EL (cell line): ENCODE data around the gene F7.
"Not testable (repeated sequence)": the region's sequence is repeated elsewhere in the genome, so short reads cannot be mapped to it uniquely, and the experiment has no call there.

Experiments
- DNase-seq: peaks from one replicate; pipeline ENCODE4 v3.0.0-alpha.2; 2016

Gene F7

GRCh38 chr13:113105921-113106452 is 396 bp downstream of the F7 start:
- no peak for DNase-seq

DNA sequence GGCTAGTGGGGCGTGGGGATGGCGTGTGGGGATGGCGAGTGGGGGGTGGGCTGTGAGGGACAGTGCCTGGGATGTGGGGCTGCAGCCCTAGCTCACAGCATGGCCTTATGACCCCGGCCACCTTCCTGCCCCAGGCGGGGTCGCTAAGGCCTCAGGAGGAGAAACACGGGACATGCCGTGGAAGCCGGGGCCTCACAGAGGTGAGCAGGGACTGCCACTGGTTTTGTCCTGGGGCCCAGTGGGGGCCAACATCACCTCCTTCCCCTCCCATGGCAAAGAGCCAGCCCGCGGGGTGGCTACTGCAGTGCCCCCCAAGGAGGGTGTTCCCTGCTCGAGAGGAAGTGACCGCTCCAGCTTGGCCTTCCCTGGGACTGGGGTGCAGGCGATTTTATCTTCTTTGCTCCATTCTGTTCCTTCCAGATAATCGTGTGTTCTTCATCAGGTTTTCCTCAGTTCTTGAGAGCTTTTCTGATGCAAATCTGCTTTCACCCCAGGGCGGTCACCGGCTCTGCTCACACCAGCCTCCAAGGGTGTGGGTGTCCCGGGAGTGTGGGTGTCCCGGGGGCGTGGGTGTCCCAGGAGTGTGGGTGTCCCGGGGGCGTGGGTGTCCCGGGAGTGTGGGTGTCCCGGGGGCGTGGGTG is 1.2 kb downstream of the F7 start:
- DNase-seq, result no peak

- not testable (repeated sequence) for DNase-seq
Observed at GRCh38 chr13:113108521-113108920, 2.9 kb downstream of the F7 start.

- DNase-seq, result no peak
Observed at GRCh38 chr13:113109151-113110047, 3.8 kb downstream of the F7 start.

GRCh38 chr13:113110048-113110851 is 4.7 kb downstream of the F7 start:
- no peak for DNase-seq

DNA sequence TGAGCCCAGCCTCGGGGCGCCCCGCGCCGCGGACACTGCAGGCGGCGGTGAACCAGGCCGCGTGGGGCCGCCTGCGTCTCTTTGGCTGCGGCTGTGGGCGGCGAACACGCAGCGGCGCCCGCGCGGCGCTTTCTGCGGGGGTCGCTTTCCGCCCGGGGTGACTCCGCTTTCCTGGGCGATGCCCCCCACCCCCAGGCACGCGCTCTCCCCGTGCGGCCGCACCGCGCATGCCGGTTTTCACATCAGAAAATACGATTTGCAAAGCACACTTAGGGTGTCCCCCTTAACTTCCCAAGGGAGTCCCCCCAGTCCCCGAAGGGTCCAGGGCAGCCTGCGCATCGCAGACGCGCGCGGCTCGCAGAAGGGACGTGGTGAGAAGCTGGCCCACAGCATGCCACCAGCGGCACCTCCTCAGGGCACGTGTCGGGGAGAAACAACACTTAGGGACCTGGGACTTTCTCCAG is 5.3 kb downstream of the F7 start:
- DNase-seq, result no peak

- not testable (repeated sequence) for DNase-seq
Observed at GRCh38 chr13:113111821-113112220, 6.2 kb downstream of the F7 start.

GRCh38 chr13:113112475-113112874 is 6.9 kb downstream of the F7 start:
- DNase-seq, result not testable (repeated sequence)

DNA sequence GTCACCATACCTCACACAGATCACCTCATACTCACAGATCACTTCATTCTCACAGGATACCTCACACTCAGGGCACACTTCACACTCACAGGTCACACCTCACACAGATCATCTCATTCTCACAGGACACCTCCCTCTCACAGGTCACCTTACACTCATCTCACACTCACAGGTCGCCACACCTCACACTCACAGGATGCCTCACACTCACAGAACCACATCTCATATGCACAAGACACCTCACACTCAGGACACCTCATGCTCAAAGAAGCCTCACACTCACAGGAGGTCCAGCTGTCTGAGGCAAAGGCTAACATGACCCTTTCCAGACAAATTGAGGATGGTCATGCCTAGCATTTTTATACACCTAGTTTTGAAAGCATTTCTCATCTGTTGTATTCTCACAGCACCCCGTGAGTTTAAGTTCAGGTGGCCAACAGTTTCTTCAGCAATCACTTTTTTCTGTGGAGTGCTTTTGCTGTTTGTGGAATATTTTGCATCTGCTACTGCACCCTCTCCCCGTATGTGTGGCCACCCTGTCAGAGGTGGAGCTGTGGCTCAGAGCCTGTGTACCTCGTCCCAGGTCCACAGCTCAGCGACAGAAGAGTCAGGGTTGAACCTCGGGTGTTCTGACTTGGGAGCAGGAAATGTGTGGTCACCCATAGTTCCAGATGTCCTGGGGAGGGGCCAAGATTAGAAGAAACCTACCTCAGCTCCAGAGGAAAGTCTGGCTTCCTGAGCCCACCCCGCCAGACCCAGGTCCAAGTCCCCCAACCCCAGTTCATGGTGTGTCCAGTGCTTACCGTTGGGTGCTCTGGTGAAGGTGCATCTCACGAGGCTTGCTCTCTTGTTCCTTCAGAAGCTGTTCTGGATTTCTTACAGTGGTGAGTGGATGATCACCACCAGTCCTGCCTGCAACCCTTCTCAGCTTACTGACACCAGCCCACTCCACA is 7.6 kb downstream of the F7 start:
- no peak for DNase-seq

- no peak for DNase-seq
Observed at GRCh38 chr13:113113846-113114271, 8.3 kb downstream of the F7 start.

DNA sequence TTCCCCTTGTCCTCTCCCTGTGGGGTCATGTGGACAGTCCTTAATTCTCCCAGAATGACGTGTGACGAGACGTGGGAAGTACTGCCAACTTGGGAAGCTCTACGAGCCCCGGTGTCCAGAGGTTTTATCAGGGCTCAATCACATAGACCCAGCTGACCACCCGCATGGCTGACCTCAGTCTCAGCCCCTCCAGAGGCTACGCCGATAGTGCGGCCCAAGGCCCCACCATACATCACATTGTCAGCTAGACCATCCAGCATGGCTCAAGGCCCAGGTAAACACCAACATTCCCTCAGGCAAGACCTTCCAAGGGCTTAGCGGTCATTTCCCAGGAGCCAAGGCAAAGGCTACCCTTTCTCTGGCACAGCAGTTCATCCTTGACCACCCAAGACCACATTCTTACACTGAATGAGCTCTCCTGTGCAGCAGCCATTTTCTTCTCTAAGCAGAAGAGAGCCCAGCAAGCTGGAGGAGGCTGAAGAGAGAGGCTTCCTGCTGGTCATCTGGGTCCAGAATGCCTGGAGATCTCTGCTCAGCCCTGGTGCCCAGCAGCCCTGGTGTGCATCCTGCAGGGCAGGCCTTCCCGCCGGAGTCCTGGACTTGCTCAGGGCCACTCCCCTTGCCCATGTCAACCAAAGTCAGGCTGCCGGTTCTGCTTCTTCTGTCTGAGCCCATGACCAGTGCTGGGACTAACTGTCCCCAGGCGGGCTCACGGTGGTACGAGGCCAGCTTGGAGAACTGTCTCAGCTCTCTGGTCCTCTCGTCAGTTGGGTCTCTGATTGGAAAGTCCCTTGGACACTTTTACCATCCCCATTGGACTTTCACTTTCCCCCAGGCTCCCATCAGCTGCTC is 9.1 kb downstream of the F7 start:
- DNase-seq, result no peak

GRCh38 chr13:113115363-113116205 is 10.0 kb downstream of the F7 start:
- DNase-seq, result no peak

DNA sequence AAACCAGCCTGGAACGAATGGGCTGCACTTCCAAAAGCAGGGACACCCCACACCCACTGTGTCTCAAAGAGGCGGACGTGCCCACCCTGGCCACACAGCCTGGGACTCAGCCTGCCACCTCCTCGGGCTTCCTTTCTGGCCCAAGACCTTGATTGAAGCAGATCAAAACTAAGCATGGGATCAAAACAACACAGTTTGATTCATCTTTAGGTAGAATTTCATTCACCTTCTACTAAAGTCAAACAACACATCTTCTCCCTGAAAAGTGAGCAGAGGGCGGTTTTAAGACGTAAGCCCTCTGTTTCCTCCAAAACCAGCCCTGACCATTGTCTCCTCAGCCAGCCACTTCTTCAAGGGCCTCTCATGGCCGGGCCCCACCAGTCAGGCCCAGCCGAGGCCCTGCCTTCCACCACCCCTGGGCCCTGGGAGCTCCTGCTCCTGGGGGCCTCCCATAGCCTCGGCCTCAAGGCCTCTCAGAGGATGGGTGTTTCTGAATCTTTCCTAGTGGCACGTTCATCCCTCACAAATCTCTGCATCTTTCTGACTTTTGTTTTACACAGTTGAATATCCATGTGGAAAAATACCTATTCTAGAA is 10.7 kb downstream of the F7 start:
- DNase-seq, result no peak

GRCh38 chr13:113116871-113117271 is 11.3 kb downstream of the F7 start:
- DNase-seq, result no peak

DNA sequence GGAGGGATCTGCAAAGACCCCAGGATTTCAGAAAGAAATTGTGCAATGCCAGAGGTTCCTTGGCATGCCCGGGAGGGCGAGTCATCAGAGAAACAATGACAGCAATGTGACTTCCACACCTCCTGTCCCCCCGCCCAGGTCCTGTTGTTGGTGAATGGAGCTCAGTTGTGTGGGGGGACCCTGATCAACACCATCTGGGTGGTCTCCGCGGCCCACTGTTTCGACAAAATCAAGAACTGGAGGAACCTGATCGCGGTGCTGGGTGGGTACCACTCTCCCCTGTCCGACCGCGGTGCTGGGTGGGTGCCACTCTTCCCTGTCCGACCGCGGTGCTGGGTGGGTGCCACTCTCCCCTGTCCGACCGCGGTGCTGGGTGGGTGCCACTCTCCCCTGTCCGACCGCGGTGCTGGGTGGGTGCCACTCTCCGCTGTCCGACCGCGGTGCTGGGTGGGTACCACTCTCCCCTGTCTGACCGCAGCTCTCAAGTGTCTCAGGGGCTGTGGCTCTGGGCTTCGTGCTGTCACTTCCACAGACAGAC is 11.8 kb downstream of the F7 start:
- peak; percentile 26 for DNase-seq

DNA sequence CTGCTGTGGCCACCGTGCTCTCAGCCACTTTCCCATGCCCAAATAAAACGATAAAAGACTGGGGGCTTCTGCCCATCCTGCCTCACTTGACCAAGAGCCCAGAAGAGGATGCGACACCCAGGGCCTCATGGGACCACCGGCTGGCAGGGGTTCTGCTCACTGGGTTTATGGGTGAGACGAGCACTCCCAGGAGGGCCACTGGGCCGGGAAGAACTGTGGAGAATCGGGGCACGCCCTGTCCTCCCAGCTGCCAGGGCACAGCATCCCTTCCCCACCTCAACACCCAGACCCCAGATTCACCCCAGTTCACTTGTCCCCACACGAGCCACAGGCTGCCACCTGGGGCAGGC is 12.3 kb downstream of the F7 start:
- no peak for DNase-seq

GRCh38 chr13:113118261-113119021 is 12.8 kb downstream of the F7 start:
- no peak for DNase-seq

- no peak for DNase-seq
Observed at GRCh38 chr13:113119166-113119821, 13.7 kb downstream of the F7 start.
